K562 (cell line): ENCODE measurements around the gene DAO. TPM values are rescaled to one million over a fixed set of nuclear protein-coding genes. Genes with fewer than 3 reads are reported as not detected.

ENCODE experiments used
- ARID2 ChIP-seq: fragments of 450-650 bp; IDR thresholded peaks from 2 replicates; pipeline ENCODE4 v1.6.1; 2017; ENCODE audit warnings: antibody characterized with exemption, mild to moderate bottlenecking
- E2F1 ChIP-seq: sonication (generic); formaldehyde crosslinking; IDR thresholded peaks from 2 replicates; pipeline ENCODE4 v1.8.1; 2023; ENCODE audit warnings: mild to moderate bottlenecking, missing genetic modification reagents, moderate library complexity
- FOXO4 ChIP-seq: fragments of 450-650 bp; formaldehyde crosslinking; IDR thresholded peaks from 2 replicates; pipeline ENCODE4 v1.4.0; 2020; ENCODE audit warnings: mild to moderate bottlenecking, moderate library complexity
- MAFF ChIP-seq: IDR thresholded peaks from 2 replicates; pipeline ENCODE4 v1.6.1; 2012; ENCODE audit warnings: low read length, improper control_type of control experiment
- POLR2AphosphoS5 ChIP-seq: IDR thresholded peaks from 2 replicates; pipeline ENCODE4 v1.6.1; 2011; ENCODE audit warnings: mild to moderate bottlenecking, low read depth, low read length, moderate library complexity; ENCODE audit not compliant: control insufficient read depth, insufficient read depth
- ZKSCAN8 ChIP-seq: fragments of 200-800 bp; sonication (Bioruptor generic); IDR thresholded peaks from 2 replicates; pipeline ENCODE4 v1.6.1; 2016; ENCODE audit warnings: missing genetic modification characterization, missing compliant biosample characterization
- ZNF311 ChIP-seq: fragments of 250-450 bp; sonication (Bioruptor Pico); IDR thresholded peaks from 2 replicates; pipeline ENCODE4 v1.4.0; 2020; ENCODE audit warnings: mild to moderate bottlenecking, moderate library complexity
- polyA plus RNA-seq, 8 experiments: library from polyadenylated mRNA; depleted of rRNA in 4 of 8; stranded (reverse) in 5 of 8; unstranded in 3 of 8; fragments of >200 nt; fragmentation: Nextera tagmentation in 2 of 8; fragmentation: Illumina TruSeq in 1 of 8; extraction: Ambion mirVana in 2 of 8; extraction: Trizol in 1 of 8; gene quantifications; 2 replicates each; pipeline versions ENCODE4 v1.2.1 to v1.2.3, GENCODE V29; 2011 to 2014; ENCODE audit warnings: inconsistent platforms in 1 of 8, missing spikeins in 1 of 8
- total RNA-seq, 7 experiments: library from RNA; depleted of rRNA in 6 of 7; stranded (reverse); fragments of >200 nt in 6 of 7; fragmentation: Illumina TruSeq in 2 of 7; extraction: Trizol in 2 of 7; gene quantifications; 2 replicates each; pipeline versions ENCODE4 v1.2.1 to v1.2.3, GENCODE V29; 2011 to 2021; ENCODE audit warnings: low replicate concordance in 1 of 7

DAO gene
- total and polyA plus RNA-seq, 9 of the 15 experiments (the other 6 are each of a cell fraction or from before 2014, with no cell fraction given), result not detected

- TF ChIP-seq E2F1 (CRISPR knock-in tag) (0 out of 2 replicates have a peak, but pooled peaks have one; percentile 42), ARID2 (no peak), ZKSCAN8 (CRISPR knock-in tag) (peak; percentile 87), MAFF (peak; percentile 48; the same call in 1 of the 2 replicates), ZNF311 (CRISPR knock-in tag) (peak; percentile 79; the same call in 1 of the 2 replicates), POLR2AphosphoS5 (no peak), FOXO4 (CRISPR knock-in tag) (0 out of 2 replicates have a peak, but pooled peaks have one; percentile 32)
These were observed 41.5 kb upstream of the DAO start (continued) for GRCh38 chr12:108838194-108839017.
